ENCODE measurements around the gene WDCP. TPM values are rescaled to one million over a fixed set of nuclear protein-coding genes. Genes with fewer than 3 reads are reported as not detected.

Gene WDCP
- total RNA-seq, 1 experiment from 2014 or later: 36.9 TPM

DNA sequence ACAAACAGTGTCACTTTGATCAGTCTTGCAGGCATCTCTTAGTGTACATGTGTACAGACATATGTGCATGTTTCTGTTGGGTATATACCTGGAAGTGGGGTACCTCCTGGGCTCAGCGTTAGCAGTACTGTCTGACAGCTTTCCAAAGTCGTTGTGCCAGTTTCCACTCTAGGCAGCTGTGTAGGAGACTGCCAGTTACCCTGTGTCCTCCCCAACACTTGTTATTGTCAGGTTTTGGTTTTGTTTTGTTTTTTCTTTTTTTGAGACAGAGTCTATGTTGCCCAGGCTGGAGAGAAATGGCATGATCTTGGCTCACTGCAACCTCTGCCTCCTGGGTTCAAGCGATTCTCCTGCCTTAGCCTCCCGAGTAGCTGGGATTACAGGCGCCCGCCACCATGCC lies 8.6 kb upstream of the WDCP start:
- H3K18ac ChIP-seq (ENCODE audit: insufficient read length, low read depth, low read length): no peak overlapping the region
- H2BK12ac ChIP-seq (ENCODE audit: insufficient read length, low read depth, low read length): no peak overlapping the region
- DNase-seq: no peak
- H3K9ac ChIP-seq (ENCODE audit: extremely low read depth, insufficient read length, low read length): no peak overlapping the region
- no peak overlapping the region for H2BK120ac ChIP-seq (ENCODE audit: low read depth, low read length, poor library complexity, severe bottlenecking)
- H3K4ac ChIP-seq (ENCODE audit: low read depth, low read length): no peak overlapping the region
- H2BK20ac ChIP-seq (ENCODE audit: low read depth, low read length, poor library complexity, severe bottlenecking): no peak overlapping the region
- Mint-ChIP-seq H3K4me3 (no peak overlapping the region), H3K27me3 (ENCODE audit: low read depth) (no peaks in the 10 kb centered on the region), H3K4me1 (peaks cover 0 to 3% of the 10 kb centered on the region in 2 experiments; a peak in 2 of 4 replicates), H3K9me3 (no peaks in the 10 kb centered on the region), H3K36me3 (ENCODE audit: insufficient read depth in 1 of 3, low read depth in 3 of 3) (peaks cover 17 to 26% (median 18%) of the 10 kb centered on the region in 3 experiments), H3K27ac (no peak overlapping the region)
- no peak overlapping the region for H2BK5ac ChIP-seq (ENCODE audit: insufficient read length, low read length)
- H3K4me2 ChIP-seq (ENCODE audit: insufficient read depth, insufficient read length, low read length): no peak overlapping the region
- no peak overlapping the region for H4K8ac ChIP-seq (replicated peaks; ENCODE audit: insufficient read length, low read depth, low read length)
- no peaks in the 10 kb centered on the region for H4K20me1 ChIP-seq (ENCODE audit: control insufficient read depth, insufficient read depth, insufficient read length)
- H2BK15ac ChIP-seq (ENCODE audit: low read depth, low read length): no peak overlapping the region
- H4K91ac ChIP-seq (ENCODE audit: insufficient read length, low read depth, low read length): no peak overlapping the region
- H2AFZ ChIP-seq (ENCODE audit: low read length): no peak overlapping the region
- no CpG with 5 or more reads among the region's 6 CpGs for WGBS (ENCODE audit: extremely low coverage, insufficient read length, low lambda C conversion rate)
- no peaks in the 10 kb centered on the region for H3K79me2 ChIP-seq (ENCODE audit: insufficient read depth, low read length)
- no peak for TF ChIP-seq CTCF (conservative IDR thresholded peaks at IDR 0.05)
- H3K9me3 ChIP-seq (ENCODE audit: control insufficient read depth, low read depth, low read length): no peaks in the 10 kb centered on the region
- no peak overlapping the region for H3K27ac ChIP-seq (ENCODE audit: insufficient read length, low read depth, low read length)
- no peaks in the 10 kb centered on the region for H3K27me3 ChIP-seq (ENCODE audit: insufficient read depth, low read length)
- H3K79me1 ChIP-seq (ENCODE audit: insufficient read depth, low read depth, low read length, poor library complexity, severe bottlenecking): no peaks in the 10 kb centered on the region
- no peak overlapping the region for H3K14ac ChIP-seq (ENCODE audit: insufficient read depth, low read length)
- no peaks in the 10 kb centered on the region for H3K23me2 ChIP-seq (ENCODE audit: insufficient read length, low read depth, low read length, poor library complexity, severe bottlenecking)
- no peak overlapping the region for H3K56ac ChIP-seq (ENCODE audit: insufficient read length, low read depth, low read length)
- H3K23ac ChIP-seq (ENCODE audit: insufficient read length, low read depth, low read length): no peak overlapping the region
- H3T11ph ChIP-seq (ENCODE audit: low read length): no peak overlapping the region
- H2AK5ac ChIP-seq (ENCODE audit: insufficient read length, low read length): no peak overlapping the region
- no peaks in the 10 kb centered on the region for H3K4me1 ChIP-seq (ENCODE audit: insufficient read depth, low read length)
- H4K5ac ChIP-seq (ENCODE audit: insufficient read length, low read depth, low read length): no peak overlapping the region
